ENCODE data around the gene THADA. TPM values are rescaled to one million over a fixed set of nuclear protein-coding genes. Genes with fewer than 3 reads are reported as not detected.

The THADA gene
- total RNA-seq, 3 donors from 2014 or later (not counting 1 experiment from before 2014, with no cell fraction given): 34.1 to 35.7 (median 35.3) TPM

- peaks cover 82% of the 10 kb centered on the region for H3K4me1 ChIP-seq (ENCODE audit: control insufficient read depth, insufficient read depth, low read length)
- no peak overlapping the region for H3K4me3 ChIP-seq (ENCODE audit: low read length)
- no peak for TF ChIP-seq CTCF (IDR thresholded peaks at IDR 0.05)
- no peak for ATAC-seq
- Mint-ChIP-seq H3K27me3 (ENCODE audit: low read depth in 2 of 2) (peaks cover 0 to 3% of the 10 kb centered on the region in 2 donors), H3K4me3 (no peak overlapping the region), H3K27ac (no peak overlapping the region), H3K36me3 (no peaks in the 10 kb centered on the region), H3K9me3 (no peaks in the 10 kb centered on the region), H3K4me1 (peaks cover 45 to 60% of the 10 kb centered on the region in 2 donors)
- DNase-seq: no peak
- H3K9me3 ChIP-seq (ENCODE audit: control insufficient read depth, insufficient read depth, low read length): no peaks in the 10 kb centered on the region
- intact Hi-C loops (cut with micrococcal nuclease): no loop called here
- no peak overlapping the region for H3K27ac ChIP-seq (ENCODE audit: low read length)
- H3K36me3 ChIP-seq (ENCODE audit: control insufficient read depth, insufficient read depth, low read length): no peaks in the 10 kb centered on the region
- H3K27me3 ChIP-seq (ENCODE audit: control insufficient read depth, insufficient read depth, low read length): no peaks in the 10 kb centered on the region
- WGBS (ENCODE audit: insufficient coverage): 98% methylated on average over 5 of the region's 5 CpGs
Observed at GRCh38 chr2:43214253-43214652, 381.6 kb downstream of the THADA start.

GRCh38 chr2:43212931-43213330, 382.9 kb downstream of the THADA start:
- H3K27ac ChIP-seq (ENCODE audit: low read length): peak overlapping the region; percentile 52
- no peaks in the 10 kb centered on the region for H3K27me3 ChIP-seq (ENCODE audit: control insufficient read depth, insufficient read depth, low read length)
- peak overlapping the region; percentile 75 to 87 for H3K27ac Mint-ChIP-seq
- 71% methylated on average over 3 of the region's 3 CpGs for WGBS (ENCODE audit: insufficient coverage)
- H3K4me1 ChIP-seq (ENCODE audit: control insufficient read depth, insufficient read depth, low read length): peaks cover 75% of the 10 kb centered on the region
- H3K4me3 Mint-ChIP-seq: peak overlapping the region; percentile 62
- no peaks in the 10 kb centered on the region for H3K9me3 ChIP-seq (ENCODE audit: control insufficient read depth, insufficient read depth, low read length)
- H3K4me3 ChIP-seq (ENCODE audit: low read length): no peak overlapping the region
- DNase-seq (no peak), ATAC-seq (peak in 1 of 3 donors; percentile 68)
- no peaks in the 10 kb centered on the region for H3K36me3 ChIP-seq (ENCODE audit: control insufficient read depth, insufficient read depth, low read length)
- no peaks in the 10 kb centered on the region for H3K36me3 Mint-ChIP-seq
- no peaks in the 10 kb centered on the region for H3K27me3 Mint-ChIP-seq (ENCODE audit: low read depth in 2 of 2)
- intact Hi-C loops (cut with micrococcal nuclease): loop anchor here (2.0 kb wide), 1 partner anchor 16 kb away; no protein-coding TSS in a partner anchor
- peaks cover 33 to 50% of the 10 kb centered on the region in 2 donors for H3K4me1 Mint-ChIP-seq
- H3K9me3 Mint-ChIP-seq: no peaks in the 10 kb centered on the region
- no peak for TF ChIP-seq CTCF (IDR thresholded peaks at IDR 0.05)

GRCh38 chr2:43212216-43212835, 383.5 kb downstream of the THADA start:
- ATAC-seq: peak in 2 of 3 donors; percentile 19 to 76
- intact Hi-C loops (cut with micrococcal nuclease): loop anchor here (2.0 kb wide), 1 partner anchor 16 kb away; no protein-coding TSS in a partner anchor
- no peaks in the 10 kb centered on the region for H3K9me3 Mint-ChIP-seq
- peak overlapping the region; percentile 62 for H3K4me3 Mint-ChIP-seq
- no peak for DNase-seq
- 69% methylated on average over 11 of the region's 11 CpGs for WGBS (ENCODE audit: insufficient coverage)
- no peaks in the 10 kb centered on the region for H3K36me3 Mint-ChIP-seq
- peaks cover 69% of the 10 kb centered on the region for H3K4me1 ChIP-seq (ENCODE audit: control insufficient read depth, insufficient read depth, low read length)
- H3K27ac Mint-ChIP-seq: peak overlapping the region; percentile 75 to 87
- H3K27ac ChIP-seq (ENCODE audit: low read length): peak overlapping the region; percentile 52
- H3K4me1 Mint-ChIP-seq: peaks cover 28 to 48% of the 10 kb centered on the region in 2 donors
- H3K27me3 Mint-ChIP-seq (ENCODE audit: low read depth in 2 of 2): no peaks in the 10 kb centered on the region
- no peak overlapping the region for H3K4me3 ChIP-seq (ENCODE audit: low read length)
- H3K36me3 ChIP-seq (ENCODE audit: control insufficient read depth, insufficient read depth, low read length): no peaks in the 10 kb centered on the region
- no peaks in the 10 kb centered on the region for H3K27me3 ChIP-seq (ENCODE audit: control insufficient read depth, insufficient read depth, low read length)
- no peak for TF ChIP-seq CTCF (IDR thresholded peaks at IDR 0.05)
- H3K9me3 ChIP-seq (ENCODE audit: control insufficient read depth, insufficient read depth, low read length): no peaks in the 10 kb centered on the region

Data from natural killer cell (primary cell).